GM10266 (cell line): ENCODE data around the gene CFAP161.

Source experiments
- DNase-seq: peaks from one replicate; pipeline ENCODE4 v3.0.0; 2012; ENCODE audit errors: extremely low spot score
- TF ChIP-seq, protein P1 (sequence below): IDR thresholded peaks from 2 replicates; pipeline ENCODE4 v1.5.1; 2012; ENCODE audit warnings: mild to moderate bottlenecking, low read depth; ENCODE audit not compliant: control insufficient read depth, insufficient read depth; ENCODE audit errors: missing control alignments

The CFAP161 gene

DNA sequence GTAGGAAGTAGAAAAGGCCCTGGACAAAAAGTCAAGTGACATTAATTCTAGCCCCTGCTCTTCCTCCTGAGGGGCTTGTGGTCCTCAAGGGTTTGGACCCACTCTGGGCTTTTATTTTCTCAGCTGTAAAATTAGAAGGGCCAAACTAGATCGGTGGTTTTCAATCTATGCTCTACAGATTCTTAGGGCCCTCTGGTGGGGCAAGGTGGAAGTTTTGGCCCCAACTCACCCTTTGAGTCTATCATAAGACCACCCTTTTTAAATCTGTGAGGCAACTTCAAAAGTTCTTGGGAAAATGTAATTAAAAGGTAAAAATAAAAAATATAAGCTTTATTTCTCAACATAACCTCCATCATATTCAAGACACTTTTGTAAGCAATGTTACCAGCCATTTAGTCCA, 25.6 kb upstream of the CFAP161 start:
- DNase-seq: no peak

DNA sequence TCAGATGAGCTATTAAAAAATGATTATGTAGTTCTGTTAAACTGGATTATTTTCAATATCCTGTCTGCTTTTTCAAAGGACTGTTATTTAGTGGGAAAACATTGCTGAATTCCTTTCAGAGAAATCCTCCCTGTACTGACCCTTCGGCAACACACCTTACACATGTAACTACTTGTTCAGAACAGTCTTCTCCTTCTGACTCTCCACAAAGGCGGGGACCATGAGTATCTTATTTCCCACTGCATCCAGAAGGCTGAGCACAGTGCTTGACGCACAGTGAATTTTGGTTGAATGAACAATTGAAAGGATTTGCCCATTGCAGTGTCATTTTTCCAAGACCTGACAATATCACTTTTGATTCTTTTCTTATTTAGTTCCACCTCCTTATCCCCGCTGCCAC, 23.1 kb upstream of the CFAP161 start:
- TF ChIP-seq, protein P1, sequence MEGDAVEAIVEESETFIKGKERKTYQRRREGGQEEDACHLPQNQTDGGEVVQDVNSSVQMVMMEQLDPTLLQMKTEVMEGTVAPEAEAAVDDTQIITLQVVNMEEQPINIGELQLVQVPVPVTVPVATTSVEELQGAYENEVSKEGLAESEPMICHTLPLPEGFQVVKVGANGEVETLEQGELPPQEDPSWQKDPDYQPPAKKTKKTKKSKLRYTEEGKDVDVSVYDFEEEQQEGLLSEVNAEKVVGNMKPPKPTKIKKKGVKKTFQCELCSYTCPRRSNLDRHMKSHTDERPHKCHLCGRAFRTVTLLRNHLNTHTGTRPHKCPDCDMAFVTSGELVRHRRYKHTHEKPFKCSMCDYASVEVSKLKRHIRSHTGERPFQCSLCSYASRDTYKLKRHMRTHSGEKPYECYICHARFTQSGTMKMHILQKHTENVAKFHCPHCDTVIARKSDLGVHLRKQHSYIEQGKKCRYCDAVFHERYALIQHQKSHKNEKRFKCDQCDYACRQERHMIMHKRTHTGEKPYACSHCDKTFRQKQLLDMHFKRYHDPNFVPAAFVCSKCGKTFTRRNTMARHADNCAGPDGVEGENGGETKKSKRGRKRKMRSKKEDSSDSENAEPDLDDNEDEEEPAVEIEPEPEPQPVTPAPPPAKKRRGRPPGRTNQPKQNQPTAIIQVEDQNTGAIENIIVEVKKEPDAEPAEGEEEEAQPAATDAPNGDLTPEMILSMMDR: no peak

More for the DNA sequence above, 25.6 kb upstream of the CFAP161 start:
- TF ChIP-seq, protein P1: peak; percentile 48

DNA sequence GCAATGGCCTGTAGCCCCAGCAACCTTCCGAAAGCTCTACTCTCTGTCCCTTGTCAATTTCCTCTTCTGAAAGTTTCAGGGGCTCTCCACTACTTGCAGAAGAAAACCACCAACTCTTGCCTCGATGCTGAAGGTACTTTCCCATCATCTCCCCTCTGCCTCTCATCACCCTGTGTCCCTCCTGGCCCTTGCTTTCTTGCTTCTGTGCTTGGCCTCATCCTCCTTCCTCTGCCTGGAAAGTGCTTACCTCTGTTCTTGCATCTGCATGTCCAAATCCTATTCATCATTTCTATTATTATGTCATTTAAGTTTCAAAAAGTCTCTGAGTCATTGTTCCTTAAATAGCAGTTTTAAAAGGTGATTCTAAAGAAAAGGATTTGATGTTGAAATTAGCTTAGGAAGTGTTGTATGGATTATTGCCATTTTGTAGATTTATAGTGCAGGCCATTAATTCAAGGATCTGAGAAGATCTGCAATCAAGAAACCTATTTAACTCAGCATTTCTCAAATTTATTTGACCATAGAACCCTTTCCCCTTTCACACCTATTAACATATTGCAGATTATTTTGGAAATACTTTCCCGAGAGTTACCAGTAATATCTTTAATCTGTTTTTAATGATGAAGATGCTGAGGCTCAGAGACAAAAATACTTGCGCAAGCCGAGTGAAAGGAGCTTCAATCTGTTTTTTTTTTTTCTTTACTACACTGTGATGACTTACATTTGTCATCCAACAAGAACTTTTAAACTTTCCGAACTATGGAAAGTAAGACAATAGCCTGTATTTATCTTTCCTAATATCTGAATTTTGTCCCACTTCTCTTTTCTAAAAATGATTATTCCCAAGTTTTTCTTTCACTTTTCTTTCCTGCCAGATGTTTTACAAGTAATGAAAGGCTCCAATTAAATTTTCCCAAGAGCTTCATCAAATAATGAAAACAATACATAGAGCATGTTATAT, 22.3 kb upstream of the CFAP161 start:
- peak; percentile 78 for DNase-seq
- TF ChIP-seq, protein P1: no peak

More for the DNA sequence above, 23.1 kb upstream of the CFAP161 start:
- DNase-seq: no peak

DNA sequence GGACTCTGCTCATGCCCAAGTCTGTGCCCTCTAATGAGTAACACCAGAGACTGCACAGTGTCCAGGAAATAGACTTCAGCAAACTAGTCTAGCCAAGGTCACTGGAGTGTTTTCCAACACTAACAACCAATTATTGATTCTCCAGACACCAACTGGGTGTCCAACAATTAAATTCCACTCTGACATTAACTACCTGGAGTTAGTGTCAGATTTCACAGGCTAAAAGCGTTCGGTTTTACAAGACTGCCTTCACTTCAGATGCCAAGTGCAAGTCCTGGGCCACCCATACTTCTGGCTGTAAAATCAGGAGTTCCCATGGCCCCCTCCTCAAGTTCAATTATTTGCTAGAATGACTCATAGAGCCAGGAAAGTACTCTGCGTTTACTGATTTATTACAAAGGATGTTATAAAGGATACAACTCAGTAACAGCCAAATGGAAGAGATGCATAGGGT, 20.8 kb upstream of the CFAP161 start:
- TF ChIP-seq, protein P1: no peak
- no peak for DNase-seq

DNA sequence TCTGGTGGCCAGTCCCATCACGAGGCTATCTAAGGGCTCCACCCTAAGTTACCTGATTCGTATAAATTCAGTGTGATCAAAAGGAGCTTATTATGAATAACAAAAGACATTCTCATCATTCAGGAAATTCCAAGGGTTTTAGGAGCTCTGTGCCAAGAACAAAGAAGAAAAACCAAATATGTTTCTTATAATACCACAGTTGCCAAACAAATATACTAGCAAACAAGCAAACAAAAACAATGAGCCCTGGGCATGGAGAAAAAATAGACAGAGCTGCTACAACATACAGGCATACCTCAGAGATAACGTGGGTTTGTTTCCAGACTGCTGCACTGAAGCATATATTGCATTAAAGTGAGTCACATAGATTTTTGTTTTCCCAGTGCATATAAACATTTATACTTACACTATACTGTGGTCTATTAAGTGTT, 20.2 kb upstream of the CFAP161 start:
- no peak for DNase-seq
- TF ChIP-seq, protein P1: no peak

DNA sequence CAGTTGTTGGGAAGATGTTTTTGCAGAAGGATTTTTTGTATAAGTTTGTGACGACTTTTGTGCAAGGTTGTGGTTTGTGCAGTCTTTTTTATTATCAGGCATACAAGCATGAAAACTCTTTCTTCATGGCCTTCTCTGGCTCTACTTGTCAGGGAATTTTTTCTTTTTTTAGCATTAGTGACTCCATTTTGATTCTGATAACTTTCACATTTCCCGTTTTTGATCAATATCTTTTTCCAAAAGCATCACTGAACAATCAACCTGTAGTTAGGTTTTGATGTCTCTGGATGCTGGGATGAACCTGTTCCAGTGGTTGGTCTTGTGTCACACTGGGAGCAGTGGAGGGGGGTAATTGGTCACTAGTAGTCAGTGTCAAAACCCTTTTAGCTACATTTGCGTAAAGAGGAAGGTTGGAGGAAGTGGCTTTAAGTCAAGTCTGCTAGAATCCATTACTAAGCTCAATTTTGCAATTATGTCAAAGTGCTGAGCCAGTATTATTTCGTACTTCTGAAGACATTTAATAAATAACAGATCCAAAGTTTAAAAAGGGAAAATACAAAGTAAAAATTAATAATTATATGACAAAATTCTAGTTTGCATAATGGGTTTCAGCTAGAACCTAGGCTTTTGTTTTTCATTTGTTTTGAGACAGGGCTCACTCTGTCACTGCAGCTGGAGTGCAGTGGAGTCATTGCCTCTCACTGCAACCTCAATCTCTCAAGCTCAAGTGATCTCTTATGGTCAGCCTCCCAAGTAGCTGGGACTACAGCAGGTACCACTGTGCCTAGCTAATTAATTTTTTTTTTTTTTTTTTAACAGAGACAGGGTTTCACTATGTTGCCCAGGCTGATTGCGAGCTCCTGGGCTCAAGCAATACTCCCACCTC, 18.8 kb upstream of the CFAP161 start:
- DNase-seq: no peak
- TF ChIP-seq, protein P1: no peak

DNA sequence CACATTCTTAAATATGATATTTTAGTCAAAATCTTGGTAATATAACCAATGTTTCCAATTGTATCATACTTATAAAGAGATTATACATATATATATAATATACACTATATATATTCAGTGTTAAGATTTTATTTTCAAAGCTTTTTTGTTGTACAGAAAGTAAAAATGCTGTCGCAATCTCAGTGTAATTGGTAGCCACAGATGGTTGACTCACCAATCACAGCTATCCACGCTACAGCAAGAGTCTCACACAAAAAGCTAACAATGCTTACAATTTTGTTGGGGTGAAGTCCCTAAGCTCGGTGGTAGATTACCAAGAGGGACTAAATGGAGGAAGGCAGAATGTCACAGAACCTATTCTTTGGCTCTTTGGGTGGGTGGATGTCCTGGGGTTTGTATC, 16.9 kb upstream of the CFAP161 start:
- TF ChIP-seq, protein P1: no peak
- DNase-seq: no peak
